BE2C (cell line): Measurements from ENCODE around the gene TENT4A.

Source experiments
- DNase-seq: peaks from one replicate; pipeline ENCODE4 v3.0.0-alpha.2; 2020
- H3K27me3 ChIP-seq: fragments of 250-450 bp; sonication (Bioruptor Pico); 2 replicates; pipeline ENCODE4 v1.5.1; 2020; ENCODE audit warnings: mild to moderate bottlenecking
- H3K36me3 ChIP-seq: fragments of 250-450 bp; sonication (Bioruptor Pico); 2 replicates; pipeline ENCODE4 v1.5.1; 2020; ENCODE audit warnings: mild to moderate bottlenecking
- H3K4me1 ChIP-seq: fragments of 250-450 bp; sonication (Bioruptor Pico); 2 replicates; pipeline ENCODE4 v1.5.1; 2020
- H3K4me3 ChIP-seq: 2 replicates; pipeline ENCODE4 v1.5.1; 2011; ENCODE audit warnings: low read depth, low read length
- H3K9me3 ChIP-seq: fragments of 250-450 bp; sonication (Bioruptor Pico); 2 replicates; pipeline ENCODE4 v1.5.1; 2020
- TF ChIP-seq, protein P1 (sequence below): IDR thresholded peaks from 2 replicates; pipeline ENCODE4 v1.5.1; 2012; ENCODE audit warnings: mild to moderate bottlenecking, low read depth, low read length

TENT4A gene

GRCh38 chr5:6701491-6701890, 11.7 kb upstream of the TENT4A start:
- H3K9me3 ChIP-seq: no peaks in the 10 kb centered on the region
- peaks cover 12% of the 10 kb centered on the region for H3K27me3 ChIP-seq
- DNase-seq: no peak
- H3K36me3 ChIP-seq: no peaks in the 10 kb centered on the region
- peaks cover 2% of the 10 kb centered on the region; the same call in 1 of the 2 replicates for H3K4me1 ChIP-seq
- TF ChIP-seq, protein P1, sequence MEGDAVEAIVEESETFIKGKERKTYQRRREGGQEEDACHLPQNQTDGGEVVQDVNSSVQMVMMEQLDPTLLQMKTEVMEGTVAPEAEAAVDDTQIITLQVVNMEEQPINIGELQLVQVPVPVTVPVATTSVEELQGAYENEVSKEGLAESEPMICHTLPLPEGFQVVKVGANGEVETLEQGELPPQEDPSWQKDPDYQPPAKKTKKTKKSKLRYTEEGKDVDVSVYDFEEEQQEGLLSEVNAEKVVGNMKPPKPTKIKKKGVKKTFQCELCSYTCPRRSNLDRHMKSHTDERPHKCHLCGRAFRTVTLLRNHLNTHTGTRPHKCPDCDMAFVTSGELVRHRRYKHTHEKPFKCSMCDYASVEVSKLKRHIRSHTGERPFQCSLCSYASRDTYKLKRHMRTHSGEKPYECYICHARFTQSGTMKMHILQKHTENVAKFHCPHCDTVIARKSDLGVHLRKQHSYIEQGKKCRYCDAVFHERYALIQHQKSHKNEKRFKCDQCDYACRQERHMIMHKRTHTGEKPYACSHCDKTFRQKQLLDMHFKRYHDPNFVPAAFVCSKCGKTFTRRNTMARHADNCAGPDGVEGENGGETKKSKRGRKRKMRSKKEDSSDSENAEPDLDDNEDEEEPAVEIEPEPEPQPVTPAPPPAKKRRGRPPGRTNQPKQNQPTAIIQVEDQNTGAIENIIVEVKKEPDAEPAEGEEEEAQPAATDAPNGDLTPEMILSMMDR: no peak
- H3K4me3 ChIP-seq: no peak overlapping the region

- DNase-seq: no peak
- H3K27me3 ChIP-seq: peaks cover 8% of the 10 kb centered on the region
- peaks cover 2% of the 10 kb centered on the region; the same call in 1 of the 2 replicates for H3K4me1 ChIP-seq
- H3K36me3 ChIP-seq: no peaks in the 10 kb centered on the region
- no peaks in the 10 kb centered on the region for H3K9me3 ChIP-seq
- TF ChIP-seq, protein P1: no peak
- H3K4me3 ChIP-seq: no peak overlapping the region
Observed at GRCh38 chr5:6702633-6703032, 10.6 kb upstream of the TENT4A start.

- no peaks in the 10 kb centered on the region for H3K36me3 ChIP-seq
- TF ChIP-seq, protein P1: no peak
Observed at GRCh38 chr5:6703806-6704205, 9.4 kb upstream of the TENT4A start.

DNA sequence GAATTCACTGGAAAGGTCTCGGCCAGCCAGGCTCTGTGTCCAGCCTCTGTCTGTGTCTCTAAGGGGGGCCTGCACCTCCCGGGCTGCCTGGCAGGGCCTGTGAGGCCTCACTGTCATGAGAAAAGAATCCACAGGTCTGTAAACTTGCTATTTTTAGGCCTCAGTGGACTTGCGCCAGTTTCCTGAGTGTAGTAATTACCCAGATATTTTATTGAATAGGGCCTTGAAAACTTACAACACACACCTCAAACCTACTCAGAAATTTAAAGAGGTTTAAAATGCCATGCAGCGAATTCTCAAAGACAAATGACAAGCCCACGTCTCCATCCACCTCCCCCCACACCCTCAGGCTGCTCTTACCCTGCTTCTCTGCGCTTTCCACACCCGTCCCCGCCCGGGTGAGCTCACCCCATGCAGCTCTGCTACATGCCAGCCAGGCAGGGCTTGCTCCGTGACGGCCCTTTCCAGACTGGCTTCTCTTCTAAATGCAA, 8.8 kb upstream of the TENT4A start:
- TF ChIP-seq, protein P1: no peak
- no peaks in the 10 kb centered on the region for H3K9me3 ChIP-seq
- H3K36me3 ChIP-seq: no peaks in the 10 kb centered on the region
- H3K4me1 ChIP-seq: peaks cover 2% of the 10 kb centered on the region; the same call in 1 of the 2 replicates
- no peak for DNase-seq
- H3K4me3 ChIP-seq: no peak overlapping the region
- H3K27me3 ChIP-seq: no peaks in the 10 kb centered on the region

More at GRCh38 chr5:6703806-6704205, 9.4 kb upstream of the TENT4A start:
- Histone ChIP-seq H3K4me3 (no peak overlapping the region), H3K27me3 (no peaks in the 10 kb centered on the region), H3K9me3 (no peaks in the 10 kb centered on the region), H3K4me1 (peaks cover 2% of the 10 kb centered on the region; the same call in 1 of the 2 replicates)
- no peak for DNase-seq

- Histone ChIP-seq H3K36me3 (no peaks in the 10 kb centered on the region), H3K4me1 (peaks cover 2% of the 10 kb centered on the region; the same call in 1 of the 2 replicates), H3K4me3 (no peak overlapping the region), H3K27me3 (no peaks in the 10 kb centered on the region), H3K9me3 (no peaks in the 10 kb centered on the region)
- DNase-seq: no peak
- TF ChIP-seq, protein P1: no peak
Observed at GRCh38 chr5:6705088-6705487, 8.1 kb upstream of the TENT4A start.

DNA sequence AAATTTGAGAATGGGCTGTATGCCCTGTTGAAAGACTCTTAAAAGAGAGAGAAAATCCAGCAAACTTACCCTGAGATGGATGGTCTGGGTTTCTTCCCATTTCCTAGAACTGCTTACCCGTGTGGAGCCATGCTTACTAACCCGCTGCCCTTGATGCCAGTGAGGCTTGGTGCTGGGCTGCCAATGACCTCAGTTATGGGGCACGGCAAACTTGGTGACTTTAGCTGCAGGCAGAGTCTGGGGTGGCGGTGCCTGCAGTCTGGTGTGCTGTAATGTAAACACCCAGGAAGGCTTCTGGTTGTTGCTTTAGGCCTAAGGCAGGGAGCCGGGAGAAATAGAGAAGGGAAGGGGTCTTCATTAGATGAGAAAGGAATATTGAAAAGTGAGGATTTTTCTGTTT, 7.3 kb upstream of the TENT4A start:
- no peak for DNase-seq
- TF ChIP-seq, protein P1: no peak

More for the DNA sequence above, 7.3 kb upstream of the TENT4A start:
- no peaks in the 10 kb centered on the region for H3K36me3 ChIP-seq
- H3K4me3 ChIP-seq: no peak overlapping the region
- H3K27me3 ChIP-seq: no peaks in the 10 kb centered on the region
- peaks cover 2% of the 10 kb centered on the region; the same call in 1 of the 2 replicates for H3K4me1 ChIP-seq
- no peaks in the 10 kb centered on the region for H3K9me3 ChIP-seq
